TTC549 (cell line): Measurements from ENCODE around the gene LIPT2.
"Not testable (repeated sequence)": the region's sequence is repeated elsewhere in the genome, so short reads cannot be mapped to it uniquely, and the experiment has no call there.

Source experiments
- FAIRE-seq: peaks from 2 replicates; lab custom pipeline; 2012; peaks lifted over from hg19 to GRCh38; lab: Jason Lieb, UNC

The LIPT2 gene

GRCh38 chr11:74492974-74493790, at the start of gene LIPT2:
Gene LIPT2, minus strand, starts transcription at chr11:74493724. Its CDS starts 21 bp downstream, at chr11:74493703.
- FAIRE-seq = peak; percentile 78

DNA sequence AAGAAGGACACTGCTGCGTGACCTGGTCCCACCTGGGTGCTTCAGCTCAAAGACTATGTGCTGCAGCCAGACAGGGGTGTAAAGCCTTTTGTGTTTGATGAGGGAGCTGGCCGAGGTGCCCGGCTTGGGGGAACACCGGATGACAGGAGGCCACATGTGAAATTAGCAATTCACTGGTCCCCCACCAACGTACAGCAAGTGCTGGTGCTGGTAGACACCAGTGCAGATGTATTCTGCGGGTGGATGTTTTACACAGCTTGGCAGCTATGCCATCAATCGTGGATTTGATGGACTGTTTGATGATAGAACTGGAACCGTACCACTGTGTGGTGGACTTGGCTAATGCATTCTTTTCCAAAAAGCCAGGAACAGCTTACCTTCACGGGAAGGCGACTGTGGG, 47.9 kb upstream of the LIPT2 start:
- FAIRE-seq = no peak

DNA sequence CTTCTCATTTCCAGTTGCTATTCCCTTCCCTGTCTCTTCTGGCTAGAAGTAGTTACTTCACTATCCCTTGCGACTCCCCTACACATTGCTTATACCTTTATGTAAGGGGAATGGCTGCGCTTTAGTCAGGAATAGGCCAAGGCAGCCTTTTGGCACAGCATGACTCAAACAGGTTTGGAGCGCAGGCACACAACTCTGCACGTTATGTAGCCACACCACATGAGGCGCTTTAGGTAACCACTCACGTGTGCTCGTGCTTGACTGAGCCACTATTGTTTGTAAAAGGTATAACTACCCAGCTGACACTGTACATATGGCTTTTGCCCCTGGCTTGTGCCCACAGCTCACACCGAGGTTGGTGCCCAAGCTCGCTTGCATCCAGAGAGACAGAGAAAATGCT, 46.7 kb upstream of the LIPT2 start:
- FAIRE-seq = no peak

DNA sequence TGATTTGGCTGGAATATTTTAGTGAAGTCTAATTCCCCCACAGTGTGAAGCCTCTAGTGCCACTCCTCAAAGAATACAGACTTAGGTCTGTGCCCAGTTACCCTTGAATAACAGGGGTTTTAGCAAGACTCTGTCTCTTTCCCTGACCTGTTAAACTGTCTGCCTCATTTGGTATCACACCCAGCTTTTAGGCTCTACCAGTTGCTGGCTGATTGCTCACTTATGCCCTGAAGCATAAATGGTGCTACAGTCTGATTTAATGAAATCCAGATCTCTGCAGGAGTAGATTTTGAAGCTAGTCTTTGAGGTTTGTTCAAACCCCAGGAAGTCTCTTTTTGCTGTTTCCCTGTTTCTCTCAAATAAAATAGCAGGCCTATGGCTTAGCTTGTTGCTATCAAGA, 45.2 kb upstream of the LIPT2 start:
- no peak for FAIRE-seq

DNA sequence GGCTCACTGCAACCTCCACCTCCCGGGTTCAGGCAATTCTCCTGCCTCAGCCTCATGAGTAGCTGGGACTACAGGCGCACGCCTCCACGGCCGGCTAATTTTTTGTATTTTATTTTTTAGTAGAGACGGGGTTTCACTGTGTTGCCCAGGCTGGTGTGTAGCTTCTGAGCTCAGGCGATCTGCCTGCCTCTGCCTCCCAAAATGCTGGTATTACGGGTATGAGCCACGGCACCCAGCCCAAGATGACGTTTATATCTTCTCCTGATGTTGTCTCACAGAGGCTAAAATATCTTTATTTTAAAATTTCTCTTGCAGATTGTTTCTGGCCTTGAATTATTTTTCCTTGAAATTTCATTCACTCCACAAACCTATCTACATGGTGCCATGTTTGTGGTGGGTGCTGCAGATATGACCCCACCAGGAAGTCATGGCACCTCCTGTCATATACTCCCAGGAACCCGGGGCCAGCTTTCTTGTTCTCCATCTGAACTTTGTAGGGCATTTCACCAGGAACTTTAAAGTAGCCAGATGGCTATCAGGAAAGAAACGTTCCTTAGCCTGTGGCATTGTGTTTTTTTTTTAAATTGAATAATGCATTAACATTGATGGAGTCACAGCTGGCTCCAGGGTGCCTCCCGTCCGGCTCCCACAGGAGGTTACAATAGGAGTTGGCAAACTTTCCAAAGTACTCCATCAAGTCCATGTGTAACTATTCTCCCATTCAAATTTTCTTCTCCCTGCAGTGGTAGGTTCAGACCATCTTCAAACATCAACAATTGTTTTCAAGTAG, 42.0 kb upstream of the LIPT2 start:
- no peak for FAIRE-seq

GRCh38 chr11:74534946-74535275, 41.4 kb upstream of the LIPT2 start:
- FAIRE-seq = not testable (repeated sequence)

DNA sequence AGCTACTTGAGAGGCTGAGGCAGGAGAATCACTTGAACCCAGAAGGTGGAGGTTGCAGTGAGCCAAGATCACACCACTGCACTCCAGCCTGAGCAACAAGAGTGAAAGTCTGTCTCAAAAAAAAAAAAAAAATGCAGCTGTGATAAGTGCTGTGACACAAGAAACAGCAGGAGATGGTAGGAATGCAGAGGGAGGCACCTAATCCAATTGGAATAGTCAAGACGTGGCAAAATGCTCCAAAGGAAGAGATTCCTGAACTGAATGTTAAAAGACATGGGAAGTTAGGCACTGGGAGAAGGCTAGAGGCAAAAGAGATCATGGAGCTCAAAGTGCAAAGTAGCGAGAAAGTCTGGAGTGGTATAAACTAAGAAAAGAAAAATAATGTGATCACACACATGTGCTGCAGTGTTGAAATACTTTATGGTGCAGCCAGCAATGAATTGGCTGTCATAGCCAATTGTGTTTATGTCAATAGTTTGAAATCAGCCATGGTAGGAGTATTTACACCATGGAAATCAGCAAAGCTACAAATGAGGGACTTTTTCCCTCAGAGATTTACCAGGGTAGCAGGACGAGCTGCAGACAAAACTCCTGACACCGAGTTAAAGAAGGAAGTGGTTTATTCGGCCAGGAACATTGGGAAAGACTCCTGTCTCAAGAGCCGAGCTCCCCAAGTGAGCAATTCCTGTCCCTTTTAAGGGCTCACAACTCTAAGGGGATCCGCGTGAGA, 40.9 kb upstream of the LIPT2 start:
- no peak for FAIRE-seq

GRCh38 chr11:74533421-74533820, 39.9 kb upstream of the LIPT2 start:
- no peak for FAIRE-seq

DNA sequence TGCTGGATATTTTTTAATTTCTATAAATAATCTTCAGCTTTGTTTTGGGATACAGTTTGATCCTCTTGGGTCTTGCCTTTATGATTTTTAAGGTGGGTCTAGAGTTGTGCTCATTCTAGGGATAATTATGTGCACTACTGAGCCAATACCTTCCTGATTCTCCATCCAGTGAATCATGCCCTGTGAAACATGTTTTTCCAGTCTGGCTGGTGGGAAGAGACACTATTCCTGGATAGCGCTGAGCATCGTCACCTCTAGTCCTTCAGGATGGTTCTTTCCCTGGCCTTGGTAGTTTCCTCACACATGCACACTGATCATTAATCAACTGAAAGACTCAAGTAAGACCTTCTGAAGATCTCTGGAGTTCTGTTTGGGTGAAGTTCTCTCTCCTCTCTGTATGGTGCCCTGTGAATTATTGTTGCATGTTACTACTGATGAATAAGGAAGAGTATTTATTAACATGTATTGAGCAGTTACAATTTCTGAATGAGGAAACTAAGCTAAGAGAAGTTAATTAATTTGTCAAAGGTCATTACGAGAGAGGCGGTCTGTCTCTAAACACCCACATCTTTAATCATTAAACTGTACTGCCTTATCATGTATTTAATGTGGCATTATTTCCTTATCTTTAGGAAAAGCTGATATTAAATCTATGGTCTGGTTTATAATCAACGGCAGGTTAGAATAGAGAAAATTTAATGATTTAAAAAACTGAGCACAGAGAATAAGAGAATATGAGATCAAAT, 39.1 kb upstream of the LIPT2 start:
- no peak for FAIRE-seq

DNA sequence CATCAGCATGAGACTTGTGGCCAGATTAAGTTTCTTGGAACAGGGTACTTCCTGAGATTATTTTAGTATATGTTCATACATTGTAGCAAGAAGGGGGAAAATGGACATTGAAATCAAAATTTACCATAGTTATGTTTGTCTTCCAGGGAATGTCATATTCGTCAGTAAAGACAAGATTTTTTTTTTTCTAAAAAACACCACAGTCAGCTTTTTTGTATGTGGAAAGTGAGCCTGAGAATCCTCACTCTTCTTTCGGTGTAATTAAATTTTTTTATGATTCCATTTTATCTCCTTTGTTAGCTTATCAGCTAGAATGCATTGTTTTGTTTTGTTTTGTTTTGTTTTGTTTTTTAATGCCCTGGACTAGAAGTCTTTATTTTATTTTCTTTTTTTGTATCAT, 31.5 kb upstream of the LIPT2 start:
- FAIRE-seq = peak; percentile 7

- FAIRE-seq = no peak
Observed at GRCh38 chr11:74524501-74524900, 31.0 kb upstream of the LIPT2 start.

DNA sequence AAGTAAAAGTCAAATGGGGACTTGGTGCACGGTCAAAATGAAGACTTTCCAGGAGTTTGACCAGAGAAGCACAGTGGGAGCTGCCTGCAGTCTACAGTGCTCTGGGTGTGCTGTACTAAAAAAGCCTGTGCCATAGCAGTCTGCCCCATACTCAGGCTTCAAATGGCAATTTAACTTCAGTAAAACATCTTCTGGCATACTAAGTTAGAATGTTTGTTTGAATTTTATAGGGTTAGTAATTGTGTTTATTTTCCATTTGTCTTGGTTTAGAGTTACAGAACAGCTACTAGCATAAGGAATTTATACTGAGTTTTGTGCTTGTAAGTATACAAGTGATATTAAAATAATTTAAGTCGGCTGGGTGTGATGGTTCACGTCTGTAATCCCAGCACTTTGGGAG, 29.3 kb upstream of the LIPT2 start:
- no peak for FAIRE-seq

DNA sequence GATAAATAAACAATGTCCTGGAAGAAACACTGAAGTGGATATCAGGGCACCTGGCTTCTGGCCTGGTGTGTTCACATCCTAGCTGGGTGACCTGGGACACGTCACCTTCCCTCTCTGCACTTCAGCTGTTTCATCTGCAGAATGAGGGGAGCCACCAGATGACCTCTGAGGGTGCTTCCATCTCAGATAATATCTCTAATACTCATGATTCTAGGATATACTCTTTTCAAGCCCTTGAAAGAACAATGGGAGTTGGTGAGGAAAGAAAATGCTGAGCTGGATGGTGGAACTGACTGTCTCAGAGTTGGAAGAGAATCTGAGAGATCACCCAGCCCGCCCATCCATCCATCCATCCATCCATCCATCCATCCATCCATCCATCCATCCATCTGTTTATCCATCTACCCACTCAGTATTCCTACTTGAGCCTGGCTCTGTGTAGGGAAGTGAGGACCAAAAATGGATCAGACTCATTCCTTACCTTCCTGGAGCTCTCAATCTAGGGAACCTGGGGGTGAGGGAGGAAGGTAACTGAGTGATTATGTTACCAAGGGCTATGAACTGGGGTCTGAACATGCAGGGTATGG, 28.2 kb upstream of the LIPT2 start:
- FAIRE-seq = no peak

- FAIRE-seq = no peak
Observed at GRCh38 chr11:74520927-74521665, 27.6 kb upstream of the LIPT2 start.

DNA sequence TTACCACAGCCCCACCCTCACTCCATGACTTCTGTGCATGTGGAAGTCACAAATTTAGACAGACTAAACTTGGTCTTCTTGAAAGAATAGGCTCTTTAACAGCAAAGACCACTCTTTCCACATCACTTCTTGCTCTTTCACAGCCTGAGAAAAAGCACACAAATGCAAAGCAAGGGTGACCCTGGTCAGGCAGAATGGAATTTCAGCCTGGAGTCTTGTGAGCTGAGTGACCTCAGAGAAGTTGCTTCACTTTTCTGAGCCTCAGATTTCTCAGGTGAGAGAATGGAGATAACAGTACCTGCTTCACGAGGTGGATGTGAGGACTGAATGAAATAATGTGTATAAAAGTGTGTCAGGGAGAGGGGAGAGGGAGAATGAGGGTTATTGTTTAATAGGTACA, 26.8 kb upstream of the LIPT2 start:
- FAIRE-seq = no peak

- FAIRE-seq = no peak
Observed at GRCh38 chr11:74519710-74520109, 26.2 kb upstream of the LIPT2 start.

DNA sequence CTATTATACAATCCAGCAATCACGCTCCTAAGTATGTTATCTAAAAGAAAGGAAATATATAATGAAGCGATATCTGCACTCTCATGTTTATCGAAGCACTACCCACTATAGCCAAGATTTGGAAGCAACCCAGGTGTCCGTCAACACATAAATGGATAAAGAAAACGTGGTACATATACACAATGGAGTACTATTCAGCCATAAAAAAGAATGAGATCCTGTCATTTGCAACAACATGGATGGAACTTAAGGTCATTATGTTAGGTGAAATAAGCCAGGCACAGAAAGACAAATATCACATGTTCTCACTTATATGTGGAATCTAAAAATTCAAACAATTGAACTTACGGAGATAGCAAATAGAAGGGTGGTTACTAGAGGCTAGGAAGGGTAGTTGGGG, 24.1 kb upstream of the LIPT2 start:
- FAIRE-seq = not testable (repeated sequence)

DNA sequence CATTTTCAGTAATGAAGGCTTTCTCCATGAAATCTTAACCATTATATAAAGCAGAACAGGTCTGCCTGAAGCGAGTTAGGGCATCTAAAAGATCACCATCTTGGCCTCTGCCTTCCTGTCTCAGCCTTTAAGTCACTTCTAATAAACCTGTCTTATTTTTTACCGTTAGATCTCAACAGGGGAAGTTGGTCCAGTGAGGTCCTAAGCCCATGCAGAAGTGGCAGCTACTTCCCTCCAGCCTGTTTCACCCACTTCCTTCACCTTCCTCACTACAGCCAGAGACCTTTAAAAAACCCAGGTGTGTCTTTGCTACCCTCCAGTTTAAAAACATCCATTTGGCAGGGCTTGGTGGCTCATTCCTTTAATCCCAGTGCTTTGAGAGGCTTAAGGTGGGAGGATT, 14.1 kb upstream of the LIPT2 start:
- FAIRE-seq = no peak

DNA sequence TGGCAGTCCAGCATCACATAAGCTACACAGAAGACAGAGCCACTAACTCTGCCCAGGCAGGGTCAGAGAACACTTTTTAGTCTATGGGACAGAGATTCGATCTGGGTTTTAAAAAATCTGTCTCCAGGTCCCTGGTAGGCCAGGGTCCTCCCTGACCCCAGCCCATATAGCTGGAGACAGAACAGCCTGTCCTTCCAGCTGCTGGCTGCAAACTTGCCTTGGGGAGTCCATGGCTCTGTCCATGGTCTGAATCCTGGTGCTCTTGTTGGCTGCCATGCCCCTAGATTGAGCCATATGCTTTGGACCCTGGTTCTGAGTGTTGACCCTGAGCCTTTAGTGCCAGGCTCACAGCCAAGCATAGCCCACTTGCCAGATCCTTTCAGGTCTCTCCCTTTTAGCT, 13.3 kb upstream of the LIPT2 start:
- no peak for FAIRE-seq

- no peak for FAIRE-seq
Observed at GRCh38 chr11:74505911-74506310, 12.4 kb upstream of the LIPT2 start.

GRCh38 chr11:74504100-74504691, 10.7 kb upstream of the LIPT2 start:
- FAIRE-seq = no peak
